Esophagus muscularis mucosa (tissue), 4 donors: ENCODE data around the gene VSIG2. TPM values are rescaled to one million over a fixed set of nuclear protein-coding genes. Genes with fewer than 3 reads are reported as not detected.

ENCODE experiments used
- DNase-seq: peaks from one replicate; pipeline ENCODE4 v3.0.0-alpha.2; 2017; ENCODE audit errors: extremely low spot score
- H3K27ac ChIP-seq, 4 donors: fragments of 200-600 bp; sonication (generic); replicated peaks in 1 of 4; 1 replicate in 3 of 4; 2 replicates in 1 of 4; pipeline ENCODE4 v1.5.1; 2016 to 2019; ENCODE audit warnings: mild to moderate bottlenecking in 1 of 4
- H3K27me3 ChIP-seq, 4 donors: fragments of 200-600 bp; sonication (generic); one replicate each; pipeline versions ENCODE4 v1.5.1 to v1.6.0; 2016 to 2019
- H3K36me3 ChIP-seq, 4 donors: fragments of 200-600 bp; sonication (generic); one replicate each; pipeline ENCODE4 v1.5.1; 2016 to 2019
- H3K4me1 ChIP-seq, 4 donors: fragments of 200-600 bp; sonication (generic); one replicate each; pipeline ENCODE4 v1.5.1; 2016 to 2019
- H3K4me3 ChIP-seq, 4 donors: fragments of 200-600 bp; sonication (generic); 1 replicate in 2 of 4; 2 replicates in 2 of 4; pipeline ENCODE4 v1.5.1; 2016 to 2019; ENCODE audit warnings: mild to moderate bottlenecking in 4 of 4, moderate library complexity in 1 of 4
- H3K9me3 ChIP-seq, 4 donors: fragments of 200-600 bp; sonication (generic); 1 replicate in 3 of 4; 2 replicates in 1 of 4; pipeline ENCODE4 v1.5.1; 2016 to 2019
- CTCF ChIP-seq, 3 experiments: fragments of 200-600 bp in 2 of 3; fragments of 450-650 bp in 1 of 3; sonication (generic) in 2 of 3; IDR thresholded peaks; one replicate each; pipeline ENCODE4 v1.5.1; 2017 to 2019; ENCODE audit warnings: antibody characterized with exemption in 3 of 3, mild to moderate bottlenecking in 2 of 3, moderate library complexity in 1 of 3
- EP300 ChIP-seq: sonication (generic); formaldehyde crosslinking; IDR thresholded peaks from one replicate; pipeline ENCODE4 v1.6.1; 2017; ENCODE audit warnings: antibody characterized with exemption
- POLR2A ChIP-seq: fragments of 450-650 bp; IDR thresholded peaks from one replicate; pipeline ENCODE4 v1.6.1; 2017; ENCODE audit warnings: antibody characterized with exemption, moderate library complexity, mild to moderate bottlenecking, low read depth
- POLR2AphosphoS5 ChIP-seq, 2 donors: sonication (generic); formaldehyde crosslinking; IDR thresholded peaks; one replicate each; pipeline ENCODE4 v1.6.1; 2017; ENCODE audit warnings: antibody characterized with exemption in 2 of 2
- WGBS: methylation state at CpG from one replicate; pipeline ENCODE4 v1.1.5; 2018; 5-methylcytosine and 5-hydroxymethylcytosine counted together
- intact Hi-C: fragments of 100-400 bp; cut with DNase I; formaldehyde crosslinking; loops from one replicate; pipeline ENCODE4 v1.15.1; 2023
- total RNA-seq, 4 donors: library from RNA; depleted of rRNA; stranded (reverse); fragments of >200 nt; gene quantifications; one replicate each; pipeline versions ENCODE4 v1.1.0 to v1.2.1, GENCODE V29; 2016

VSIG2 gene
- total RNA-seq, 4 donors from 2014 or later = 0.29 TPM; not detected in 3

GRCh38 chr11:124738713-124739478, 13.2 kb downstream of the VSIG2 start:
- Histone ChIP-seq H3K4me3 (peak overlapping the region; percentile 54 to 69 (median 59)), H3K9me3 (no peaks in the 10 kb centered on the region), H3K27me3 (peaks cover 7 to 82% (median 17%) of the 10 kb centered on the region in 4 donors), H3K4me1 (peaks cover 12 to 21% (median 20%) of the 10 kb centered on the region in 4 donors), H3K27ac (no peak overlapping the region), H3K36me3 (no peaks in the 10 kb centered on the region)
- intact Hi-C loops = no loop called here
- TF ChIP-seq CTCF (IDR thresholded peaks at IDR 0.05) (no peak), EP300 (no peak), POLR2AphosphoS5 (IDR thresholded peaks at IDR 0.05) (no peak), POLR2A (no peak)
- DNase-seq = no peak
- 80% methylated on average over 21 of the region's 21 CpGs for WGBS

- Histone ChIP-seq H3K27me3 (peaks cover 7 to 70% (median 14%) of the 10 kb centered on the region in 4 donors), H3K4me1 (peaks cover 12 to 21% (median 20%) of the 10 kb centered on the region in 4 donors), H3K36me3 (no peaks in the 10 kb centered on the region), H3K9me3 (no peaks in the 10 kb centered on the region), H3K27ac (no peak overlapping the region), H3K4me3 (no peak overlapping the region)
- WGBS = 86% methylated on average over 7 of the region's 7 CpGs
- intact Hi-C loops = no loop called here
- TF ChIP-seq CTCF (IDR thresholded peaks at IDR 0.05) (no peak), POLR2AphosphoS5 (IDR thresholded peaks at IDR 0.05) (no peak), POLR2A (no peak), EP300 (no peak)
- no peak for DNase-seq
Observed at GRCh38 chr11:124737638-124738305, 14.3 kb downstream of the VSIG2 start.

- TF ChIP-seq POLR2AphosphoS5 (IDR thresholded peaks at IDR 0.05) = no peak
- no peak for TF ChIP-seq POLR2A
- no peak for TF ChIP-seq EP300
- TF ChIP-seq CTCF (IDR thresholded peaks at IDR 0.05) = no peak
- H3K27me3 ChIP-seq = peaks cover 7 to 60% (median 11%) of the 10 kb centered on the region in 4 donors
- intact Hi-C loops = no loop called here
- H3K4me3 ChIP-seq = no peak overlapping the region
- DNase-seq = no peak
- H3K36me3 ChIP-seq = no peaks in the 10 kb centered on the region
- WGBS = 73% methylated on average over 3 of the region's 3 CpGs
- no peak overlapping the region for H3K27ac ChIP-seq
- H3K9me3 ChIP-seq = no peaks in the 10 kb centered on the region
- peaks cover 12 to 21% (median 20%) of the 10 kb centered on the region in 4 donors for H3K4me1 ChIP-seq
Observed at GRCh38 chr11:124736736-124737135, 15.3 kb downstream of the VSIG2 start.

- Histone ChIP-seq H3K4me3 (no peak overlapping the region), H3K27me3 (peaks cover 0 to 23% (median 0%) of the 10 kb centered on the region in 4 donors), H3K9me3 (no peaks in the 10 kb centered on the region), H3K4me1 (peaks cover 0 to 2% (median 0%) of the 10 kb centered on the region in 4 donors), H3K36me3 (no peaks in the 10 kb centered on the region), H3K27ac (no peak overlapping the region)
- TF ChIP-seq POLR2AphosphoS5 (IDR thresholded peaks at IDR 0.05) = no peak
- TF ChIP-seq CTCF (IDR thresholded peaks at IDR 0.05) = no peak
- no peak for TF ChIP-seq EP300
- TF ChIP-seq POLR2A = no peak
- DNase-seq = no peak
- intact Hi-C loops = no loop called here
- WGBS = 93% methylated on average over 4 of the region's 4 CpGs
Observed at GRCh38 chr11:124732230-124732629, 19.8 kb downstream of the VSIG2 start.
